ENCODE data around the gene TOMT. TPM values are rescaled to one million over a fixed set of nuclear protein-coding genes. Genes with fewer than 3 reads are reported as not detected.

The TOMT gene
- polyA plus RNA-seq, 4 donors: not detected

- Histone ChIP-seq H3K27me3 (ENCODE audit: control insufficient read depth in 3 of 3, insufficient read depth in 3 of 3, low read length in 3 of 3) (no peaks in the 10 kb centered on the region), H3K27ac (ENCODE audit: low read depth in 1 of 3, low read length in 2 of 3) (no peak overlapping the region), H3K36me3 (ENCODE audit: control insufficient read depth in 3 of 3, insufficient read depth in 2 of 3, low read depth in 1 of 3, low read length in 3 of 3) (peaks cover 15 to 56% (median 23%) of the 10 kb centered on the region in 3 donors), H3K4me3 (ENCODE audit: low read depth in 1 of 3, low read length in 3 of 3) (no peak overlapping the region), H3K4me1 (ENCODE audit: control insufficient read depth in 3 of 3, insufficient read depth in 2 of 3, low read depth in 1 of 3, low read length in 2 of 3) (peaks cover 3 to 14% (median 4%) of the 10 kb centered on the region in 3 donors), H3K9me3 (ENCODE audit: control insufficient read depth in 2 of 2, insufficient read depth in 1 of 2, low read depth in 1 of 2, low read length in 1 of 2) (peaks cover 0 to 8% of the 10 kb centered on the region in 2 donors)
- DNase-seq (no peak), FAIRE-seq (no peak)
- WGBS, 3 donors: 84 to 91% (median 84%) methylated on average over 3 of the region's 3 CpGs
Observed at GRCh38 chr11:72100009-72100408, 5.7 kb upstream of the TOMT start.

GRCh38 chr11:72100462-72100861 is 5.3 kb upstream of the TOMT start:
- Histone ChIP-seq H3K4me1 (ENCODE audit: control insufficient read depth in 3 of 3, insufficient read depth in 2 of 3, low read depth in 1 of 3, low read length in 2 of 3) (peaks cover 3 to 14% (median 4%) of the 10 kb centered on the region in 3 donors), H3K4me3 (ENCODE audit: low read depth in 1 of 3, low read length in 3 of 3) (no peak overlapping the region), H3K27ac (ENCODE audit: low read depth in 1 of 3, low read length in 2 of 3) (no peak overlapping the region), H3K27me3 (ENCODE audit: control insufficient read depth in 3 of 3, insufficient read depth in 3 of 3, low read length in 3 of 3) (no peaks in the 10 kb centered on the region), H3K36me3 (ENCODE audit: control insufficient read depth in 3 of 3, insufficient read depth in 2 of 3, low read depth in 1 of 3, low read length in 3 of 3) (peaks cover 15 to 53% (median 20%) of the 10 kb centered on the region in 3 donors), H3K9me3 (ENCODE audit: control insufficient read depth in 2 of 2, insufficient read depth in 1 of 2, low read depth in 1 of 2, low read length in 1 of 2) (peaks cover 0 to 8% of the 10 kb centered on the region in 2 donors)
- 81 to 92% (median 90%) methylated on average over 1 of the region's 1 CpG for WGBS, 3 donors
- FAIRE-seq (no peak), DNase-seq (no peak)

GRCh38 chr11:72102162-72102561 is 3.6 kb upstream of the TOMT start:
- Histone ChIP-seq H3K27me3 (ENCODE audit: control insufficient read depth in 3 of 3, insufficient read depth in 3 of 3, low read length in 3 of 3) (no peaks in the 10 kb centered on the region), H3K9me3 (ENCODE audit: control insufficient read depth in 2 of 2, insufficient read depth in 1 of 2, low read depth in 1 of 2, low read length in 1 of 2) (peaks cover 0 to 8% of the 10 kb centered on the region in 2 donors), H3K4me1 (ENCODE audit: control insufficient read depth in 3 of 3, insufficient read depth in 2 of 3, low read depth in 1 of 3, low read length in 2 of 3) (peaks cover 3 to 14% (median 4%) of the 10 kb centered on the region in 3 donors), H3K27ac (ENCODE audit: low read depth in 1 of 3, low read length in 2 of 3) (peak overlapping the region; percentile 80 to 91 (median 87)), H3K4me3 (ENCODE audit: low read depth in 1 of 3, low read length in 3 of 3) (peak overlapping the region; percentile 68 to 93 (median 79)), H3K36me3 (ENCODE audit: control insufficient read depth in 3 of 3, insufficient read depth in 2 of 3, low read depth in 1 of 3, low read length in 3 of 3) (peaks cover 11 to 46% (median 17%) of the 10 kb centered on the region in 3 donors)
- DNase-seq (no peak), FAIRE-seq (no peak)
- 20 to 42% (median 28%) methylated on average over 4 of the region's 4 CpGs for WGBS, 3 donors

GRCh38 chr11:72102631-72102945 is 3.1 kb upstream of the TOMT start:
- Histone ChIP-seq H3K9me3 (ENCODE audit: control insufficient read depth in 2 of 2, insufficient read depth in 1 of 2, low read depth in 1 of 2, low read length in 1 of 2) (peaks cover 0 to 8% of the 10 kb centered on the region in 2 donors), H3K4me3 (ENCODE audit: low read depth in 1 of 3, low read length in 3 of 3) (peak overlapping the region; percentile 68 to 93 (median 79)), H3K4me1 (ENCODE audit: control insufficient read depth in 3 of 3, insufficient read depth in 2 of 3, low read depth in 1 of 3, low read length in 2 of 3) (peaks cover 3 to 14% (median 4%) of the 10 kb centered on the region in 3 donors), H3K27me3 (ENCODE audit: control insufficient read depth in 3 of 3, insufficient read depth in 3 of 3, low read length in 3 of 3) (no peaks in the 10 kb centered on the region), H3K27ac (ENCODE audit: low read depth in 1 of 3, low read length in 2 of 3) (peak overlapping the region; percentile 80 to 91 (median 87)), H3K36me3 (ENCODE audit: control insufficient read depth in 3 of 3, insufficient read depth in 2 of 3, low read depth in 1 of 3, low read length in 3 of 3) (peaks cover 9 to 43% (median 14%) of the 10 kb centered on the region in 3 donors)
- FAIRE-seq (no peak), DNase-seq (peak in 1 of 2 donors; percentile 13)
- 0 to 3% (median 3%) methylated on average over 9 of the region's 9 CpGs for WGBS, 3 donors

GRCh38 chr11:72102946-72103753 is 2.6 kb upstream of the TOMT start, which contains the start of gene LAMTOR1:
TSS of gene LAMTOR1 (minus strand) at chr11:72103297. CDS start at chr11:72103224, 73 bp downstream.
- Histone ChIP-seq H3K27me3 (ENCODE audit: control insufficient read depth in 3 of 3, insufficient read depth in 3 of 3, low read length in 3 of 3) (no peaks in the 10 kb centered on the region), H3K4me1 (ENCODE audit: control insufficient read depth in 3 of 3, insufficient read depth in 2 of 3, low read depth in 1 of 3, low read length in 2 of 3) (peaks cover 3 to 14% (median 4%) of the 10 kb centered on the region in 3 donors), H3K4me3 (ENCODE audit: low read depth in 1 of 3, low read length in 3 of 3) (peak within 1 kb of the TSS; percentile 68 to 93 (median 79)), H3K27ac (ENCODE audit: low read depth in 1 of 3, low read length in 2 of 3) (peak within 1 kb of the TSS; percentile 81 to 91 (median 87)), H3K36me3 (ENCODE audit: control insufficient read depth in 3 of 3, insufficient read depth in 2 of 3, low read depth in 1 of 3, low read length in 3 of 3) (peaks cover 4 to 43% (median 11%) of the 10 kb centered on the region in 3 donors), H3K9me3 (ENCODE audit: control insufficient read depth in 2 of 2, insufficient read depth in 1 of 2, low read depth in 1 of 2, low read length in 1 of 2) (peaks cover 0 to 8% of the 10 kb centered on the region in 2 donors)
- DNase-seq (peak; percentile 99 to 100), FAIRE-seq (no peak)
- 4% methylated on average over 55 to 64 of the region's 64 CpGs for WGBS, 3 donors

- H3K4me3 ChIP-seq (ENCODE audit: low read depth in 1 of 3, low read length in 3 of 3): peak overlapping the region in 2 of 3 donors; percentile 30 to 39
- peak overlapping the region; percentile 81 to 88 (median 87) for H3K27ac ChIP-seq (ENCODE audit: low read depth in 1 of 3, low read length in 2 of 3)
- H3K36me3 ChIP-seq (ENCODE audit: control insufficient read depth in 3 of 3, insufficient read depth in 2 of 3, low read depth in 1 of 3, low read length in 3 of 3): peaks cover 0 to 43% (median 5%) of the 10 kb centered on the region in 3 donors
- peaks cover 0 to 8% of the 10 kb centered on the region in 2 donors for H3K9me3 ChIP-seq (ENCODE audit: control insufficient read depth in 2 of 2, insufficient read depth in 1 of 2, low read depth in 1 of 2, low read length in 1 of 2)
- H3K4me1 ChIP-seq (ENCODE audit: control insufficient read depth in 3 of 3, insufficient read depth in 2 of 3, low read depth in 1 of 3, low read length in 2 of 3): peaks cover 3 to 14% (median 4%) of the 10 kb centered on the region in 3 donors
- FAIRE-seq: no peak
- WGBS, 3 donors: 80 to 87% (median 83%) methylated on average over 11 of the region's 11 CpGs
- H3K27me3 ChIP-seq (ENCODE audit: control insufficient read depth in 3 of 3, insufficient read depth in 3 of 3, low read length in 3 of 3): no peaks in the 10 kb centered on the region
- DNase-seq: no peak
Observed at GRCh38 chr11:72103754-72104167, 2.0 kb upstream of the TOMT start.

GRCh38 chr11:72111300-72112142 is 5.8 kb downstream of the TOMT start:
- peak overlapping the region; percentile 93 to 99 (median 94) for H3K27ac ChIP-seq (ENCODE audit: low read depth in 1 of 3, low read length in 2 of 3)
- no peaks in the 10 kb centered on the region for H3K27me3 ChIP-seq (ENCODE audit: control insufficient read depth in 3 of 3, insufficient read depth in 3 of 3, low read length in 3 of 3)
- H3K4me3 ChIP-seq (ENCODE audit: low read depth in 1 of 3, low read length in 3 of 3): peak overlapping the region; percentile 14 to 63 (median 53)
- DNase-seq (no peak), FAIRE-seq (no peak)
- peaks cover 0 to 11% (median 0%) of the 10 kb centered on the region in 3 donors for H3K4me1 ChIP-seq (ENCODE audit: control insufficient read depth in 3 of 3, insufficient read depth in 2 of 3, low read depth in 1 of 3, low read length in 2 of 3)
- H3K9me3 ChIP-seq (ENCODE audit: control insufficient read depth in 2 of 2, insufficient read depth in 1 of 2, low read depth in 1 of 2, low read length in 1 of 2): no peaks in the 10 kb centered on the region
- H3K36me3 ChIP-seq (ENCODE audit: control insufficient read depth in 3 of 3, insufficient read depth in 2 of 3, low read depth in 1 of 3, low read length in 3 of 3): peaks cover 0 to 36% (median 0%) of the 10 kb centered on the region in 3 donors
- 1 to 3% (median 2%) methylated on average over 10 of the region's 10 CpGs for WGBS, 3 donors

Data from small intestine (tissue), 7 donors.